GM23338 (cell line): ENCODE measurements around the gene ITGB5. TPM values are rescaled to one million over a fixed set of nuclear protein-coding genes. Genes with fewer than 3 reads are reported as not detected.
"Not testable (repeated sequence)": the region's sequence is repeated elsewhere in the genome, so short reads cannot be mapped to it uniquely, and the experiment has no call there.

Experiments used
- ATAC-seq: fragments of 200-7000 bp; cut with Tn5 transposase; 3 replicates; pipeline ENCODE4 v1.9.1; 2020
- DNase-seq: peaks from one replicate; pipeline ENCODE4 v3.0.0-alpha.2; 2015; ENCODE audit warnings: low spot score
- H2AFZ ChIP-seq: fragments of 200-600 bp; sonication (generic); 2 replicates; pipeline ENCODE4 v1.8.0; 2016; ENCODE audit warnings: antibody characterized with exemption, mild to moderate bottlenecking, moderate library complexity
- H3F3A ChIP-seq: fragments of 200-600 bp; sonication (generic); replicated peaks from 2 replicates; pipeline ENCODE4 v1.8.0; 2017; ENCODE audit warnings: antibody characterized with exemption, mixed run types, low read depth
- H3K27ac ChIP-seq: fragments of 200-600 bp; sonication (generic); 2 replicates; pipeline ENCODE4 v1.6.1; 2016; ENCODE audit warnings: low read depth
- H3K27me3 ChIP-seq: fragments of 200-600 bp; sonication (generic); 2 replicates; pipeline ENCODE4 v1.8.0; 2016; ENCODE audit warnings: mild to moderate bottlenecking, mixed run types, moderate library complexity; ENCODE audit not compliant: insufficient read depth
- H3K36me3 ChIP-seq: fragments of 200-600 bp; sonication (generic); 2 replicates; pipeline ENCODE4 v1.8.0; 2016; ENCODE audit warnings: mild to moderate bottlenecking; ENCODE audit not compliant: insufficient read depth
- H3K4me1 ChIP-seq: fragments of 200-600 bp; sonication (generic); 2 replicates; pipeline ENCODE4 v1.8.0; 2016; ENCODE audit warnings: mild to moderate bottlenecking, moderate library complexity; ENCODE audit not compliant: insufficient read depth
- H3K4me2 ChIP-seq: fragments of 200-600 bp; sonication (generic); 2 replicates; pipeline ENCODE4 v1.7.1; 2017; ENCODE audit warnings: mixed run types
- H3K4me3 ChIP-seq: fragments of 200-600 bp; sonication (generic); 2 replicates; pipeline ENCODE4 v1.6.1; 2016; ENCODE audit warnings: mixed run types
- H3K79me2 ChIP-seq: fragments of 200-600 bp; sonication (generic); replicated peaks from 2 replicates; pipeline ENCODE4 v1.8.0; 2017; ENCODE audit warnings: mild to moderate bottlenecking; ENCODE audit not compliant: insufficient read depth
- H3K9me2 ChIP-seq: fragments of 200-600 bp; sonication (generic); 2 replicates; pipeline ENCODE4 v1.8.0; 2017; ENCODE audit not compliant: insufficient read depth
- H4K20me1 ChIP-seq: fragments of 200-600 bp; sonication (generic); replicated peaks from 2 replicates; pipeline ENCODE4 v1.8.0; 2017; ENCODE audit warnings: mild to moderate bottlenecking; ENCODE audit not compliant: insufficient read depth
- H3K27ac Mint-ChIP-seq: 2 replicates; pipeline ENCODE4 v1.8.0; 2020; ENCODE audit warnings: inconsistent platforms, mild to moderate bottlenecking, moderate library complexity, mixed read lengths
- H3K27me3 Mint-ChIP-seq: 3 replicates; pipeline ENCODE4 v1.8.0; 2022; ENCODE audit warnings: low read depth, mild to moderate bottlenecking, moderate library complexity, mixed read lengths, inconsistent platforms; ENCODE audit not compliant: insufficient read depth, poor library complexity
- H3K36me3 Mint-ChIP-seq: 3 replicates; pipeline ENCODE4 v1.8.0; 2021; ENCODE audit warnings: low read depth, mild to moderate bottlenecking, inconsistent platforms, moderate library complexity, mixed read lengths
- H3K4me1 Mint-ChIP-seq: 3 replicates; pipeline ENCODE4 v1.8.0; 2020; ENCODE audit warnings: mild to moderate bottlenecking, inconsistent platforms, mixed read lengths
- H3K4me3 Mint-ChIP-seq: 3 replicates; pipeline ENCODE4 v1.8.0; 2021; ENCODE audit warnings: moderate library complexity, mild to moderate bottlenecking, inconsistent platforms, mixed read lengths
- H3K9me3 Mint-ChIP-seq: 3 replicates; pipeline ENCODE4 v1.8.0; 2020; ENCODE audit warnings: moderate library complexity, mild to moderate bottlenecking, inconsistent platforms, mixed read lengths
- CREB1 ChIP-seq: fragments of 250-450 bp; sonication (Bioruptor Pico); IDR thresholded peaks from 2 replicates; pipeline ENCODE4 v1.5.0; 2020; ENCODE audit warnings: low read depth, mild to moderate bottlenecking, moderate library complexity
- ETS1 ChIP-seq: IDR thresholded peaks from 2 replicates; pipeline ENCODE4 v1.6.1; 2016; ENCODE audit warnings: antibody characterized with exemption
- EZH2phosphoT487 ChIP-seq: fragments of 200-600 bp; sonication (generic); IDR thresholded peaks from one replicate; pipeline ENCODE4 v1.8.1; 2018; ENCODE audit warnings: antibody characterized with exemption; ENCODE audit not compliant: unreplicated experiment
- POLR2AphosphoS5 ChIP-seq: IDR thresholded peaks from 2 replicates; pipeline ENCODE4 v1.6.1; 2016; ENCODE audit warnings: antibody characterized with exemption, low read depth
- STAT1 ChIP-seq: IDR thresholded peaks from one replicate; pipeline ENCODE4 v1.6.1; 2016; ENCODE audit warnings: antibody characterized with exemption; ENCODE audit not compliant: unreplicated experiment
- ZNF114 ChIP-seq: fragments of 250-450 bp; sonication (Bioruptor Pico); IDR thresholded peaks from 2 replicates; pipeline ENCODE4 v1.5.0; 2020; ENCODE audit warnings: mild to moderate bottlenecking, moderate library complexity
- ZNF331 ChIP-seq: fragments of 250-450 bp; sonication (Bioruptor Pico); IDR thresholded peaks from 2 replicates; pipeline ENCODE4 v1.5.0; 2020; ENCODE audit warnings: low read depth, mild to moderate bottlenecking, moderate library complexity
- polyA plus RNA-seq: library from polyadenylated mRNA; unstranded; fragments of >200 nt; fragmentation: Nextera tagmentation; extraction: Ambion mirVana; gene quantifications from 2 replicates; pipeline ENCODE4 v1.2.1, GENCODE V29; 2016
- total RNA-seq: library from RNA; depleted of rRNA; stranded (reverse); fragments of >200 nt; shearing (Covaris generic); gene quantifications from 2 replicates; pipeline ENCODE4 v1.2.3, GENCODE V29; 2014
- TF ChIP-seq, protein P1 (sequence below): IDR thresholded peaks from one replicate; pipeline ENCODE4 v1.6.1; 2018; ENCODE audit warnings: antibody characterized with exemption; ENCODE audit not compliant: unreplicated experiment

The ITGB5 gene
- total and polyA plus RNA-seq, 2 experiments from 2014 or later: 68.2 to 269 TPM

- peaks cover 54% of the 10 kb centered on the region for H3K4me1 Mint-ChIP-seq
- H4K20me1 ChIP-seq, H3F3A ChIP-seq, H3K27me3 Mint-ChIP-seq, H3K4me3 ChIP-seq, ATAC-seq, H3K9me2 ChIP-seq, H3K27me3 ChIP-seq, H3K79me2 ChIP-seq, H2AFZ ChIP-seq, H3K36me3 ChIP-seq, H3K9me3 Mint-ChIP-seq, H3K36me3 Mint-ChIP-seq: not testable (repeated sequence)
- Histone ChIP-seq H3K27ac (peak overlapping the region; percentile 82), H3K4me1 (peaks cover 18% of the 10 kb centered on the region), H3K4me2 (peak overlapping the region; percentile 56)
- peak overlapping the region; percentile 8; the same call in 1 of the 3 replicates for H3K4me3 Mint-ChIP-seq
- DNase-seq: peak; percentile 23
- peak overlapping the region; percentile 21; the same call in 1 of the 2 replicates for H3K27ac Mint-ChIP-seq
Measured at GRCh38 chr3:124757926-124758325, 129.2 kb downstream of the ITGB5 start.

DNA sequence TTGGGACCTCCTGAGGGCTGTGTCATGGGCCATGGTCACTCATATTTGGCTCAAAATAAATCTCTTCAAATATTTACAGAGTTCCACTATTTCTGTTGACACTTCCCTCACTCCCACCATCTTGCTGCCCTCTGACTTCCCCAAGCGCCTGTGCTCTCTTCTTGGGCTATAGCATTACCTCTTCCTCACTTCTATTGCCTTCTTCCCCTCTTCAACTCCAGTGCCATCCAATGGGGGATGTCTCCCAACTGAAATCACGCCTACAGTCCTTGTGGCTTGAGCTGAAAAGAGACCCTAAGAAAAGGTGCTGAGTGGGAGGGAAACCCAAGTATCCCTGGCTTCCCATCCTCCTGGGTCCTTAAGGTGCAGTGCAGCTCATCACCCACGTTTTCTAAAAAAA, 135.1 kb downstream of the ITGB5 start:
- H3F3A ChIP-seq: peaks cover 12% of the 10 kb centered on the region
- no peaks in the 10 kb centered on the region for H3K79me2 ChIP-seq
- H3K36me3 ChIP-seq: no peaks in the 10 kb centered on the region
- Mint-ChIP-seq H3K4me1 (peaks cover 39% of the 10 kb centered on the region), H3K9me3 (peaks cover 16% of the 10 kb centered on the region; the same call in 2 of the 3 replicates), H3K27me3 (peaks cover 12% of the 10 kb centered on the region), H3K4me3 (no peak overlapping the region), H3K36me3 (peaks cover 21% of the 10 kb centered on the region), H3K27ac (no peak overlapping the region)
- DNase-seq (no peak), ATAC-seq (no peak; the same call in 2 of the 3 replicates)
- peaks cover 3% of the 10 kb centered on the region; the same call in 1 of the 2 replicates for H3K9me2 ChIP-seq
- H3K27ac ChIP-seq: peak overlapping the region; percentile 92
- no peak for TF ChIP-seq ZNF331 (CRISPR knock-in tag)
- no peak for TF ChIP-seq CREB1
- TF ChIP-seq, protein P1, sequence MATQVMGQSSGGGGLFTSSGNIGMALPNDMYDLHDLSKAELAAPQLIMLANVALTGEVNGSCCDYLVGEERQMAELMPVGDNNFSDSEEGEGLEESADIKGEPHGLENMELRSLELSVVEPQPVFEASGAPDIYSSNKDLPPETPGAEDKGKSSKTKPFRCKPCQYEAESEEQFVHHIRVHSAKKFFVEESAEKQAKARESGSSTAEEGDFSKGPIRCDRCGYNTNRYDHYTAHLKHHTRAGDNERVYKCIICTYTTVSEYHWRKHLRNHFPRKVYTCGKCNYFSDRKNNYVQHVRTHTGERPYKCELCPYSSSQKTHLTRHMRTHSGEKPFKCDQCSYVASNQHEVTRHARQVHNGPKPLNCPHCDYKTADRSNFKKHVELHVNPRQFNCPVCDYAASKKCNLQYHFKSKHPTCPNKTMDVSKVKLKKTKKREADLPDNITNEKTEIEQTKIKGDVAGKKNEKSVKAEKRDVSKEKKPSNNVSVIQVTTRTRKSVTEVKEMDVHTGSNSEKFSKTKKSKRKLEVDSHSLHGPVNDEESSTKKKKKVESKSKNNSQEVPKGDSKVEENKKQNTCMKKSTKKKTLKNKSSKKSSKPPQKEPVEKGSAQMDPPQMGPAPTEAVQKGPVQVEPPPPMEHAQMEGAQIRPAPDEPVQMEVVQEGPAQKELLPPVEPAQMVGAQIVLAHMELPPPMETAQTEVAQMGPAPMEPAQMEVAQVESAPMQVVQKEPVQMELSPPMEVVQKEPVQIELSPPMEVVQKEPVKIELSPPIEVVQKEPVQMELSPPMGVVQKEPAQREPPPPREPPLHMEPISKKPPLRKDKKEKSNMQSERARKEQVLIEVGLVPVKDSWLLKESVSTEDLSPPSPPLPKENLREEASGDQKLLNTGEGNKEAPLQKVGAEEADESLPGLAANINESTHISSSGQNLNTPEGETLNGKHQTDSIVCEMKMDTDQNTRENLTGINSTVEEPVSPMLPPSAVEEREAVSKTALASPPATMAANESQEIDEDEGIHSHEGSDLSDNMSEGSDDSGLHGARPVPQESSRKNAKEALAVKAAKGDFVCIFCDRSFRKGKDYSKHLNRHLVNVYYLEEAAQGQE: no peak
- no peak for TF ChIP-seq POLR2AphosphoS5
- no peak for TF ChIP-seq ETS1
- no peak for TF ChIP-seq STAT1
- TF ChIP-seq EZH2phosphoT487: no peak
- no peak for TF ChIP-seq ZNF114 (CRISPR knock-in tag)
- H2AFZ ChIP-seq: no peak overlapping the region
- H3K27me3 ChIP-seq: no peaks in the 10 kb centered on the region
- H3K4me3 ChIP-seq: peak overlapping the region; percentile 37; the same call in 1 of the 2 replicates
- peak overlapping the region; percentile 72 for H3K4me2 ChIP-seq
- H3K4me1 ChIP-seq: peaks cover 9% of the 10 kb centered on the region
- H4K20me1 ChIP-seq: no peaks in the 10 kb centered on the region; the same call in 1 of the 2 replicates
